ENCODE results near the gene SCFD2. TPM values are rescaled to one million over a fixed set of nuclear protein-coding genes. Genes with fewer than 3 reads are reported as not detected.

SCFD2 gene
- polyA plus RNA-seq, 1 of the 3 experiments (the other 2 are of a cell fraction): 14.1 TPM

DNA sequence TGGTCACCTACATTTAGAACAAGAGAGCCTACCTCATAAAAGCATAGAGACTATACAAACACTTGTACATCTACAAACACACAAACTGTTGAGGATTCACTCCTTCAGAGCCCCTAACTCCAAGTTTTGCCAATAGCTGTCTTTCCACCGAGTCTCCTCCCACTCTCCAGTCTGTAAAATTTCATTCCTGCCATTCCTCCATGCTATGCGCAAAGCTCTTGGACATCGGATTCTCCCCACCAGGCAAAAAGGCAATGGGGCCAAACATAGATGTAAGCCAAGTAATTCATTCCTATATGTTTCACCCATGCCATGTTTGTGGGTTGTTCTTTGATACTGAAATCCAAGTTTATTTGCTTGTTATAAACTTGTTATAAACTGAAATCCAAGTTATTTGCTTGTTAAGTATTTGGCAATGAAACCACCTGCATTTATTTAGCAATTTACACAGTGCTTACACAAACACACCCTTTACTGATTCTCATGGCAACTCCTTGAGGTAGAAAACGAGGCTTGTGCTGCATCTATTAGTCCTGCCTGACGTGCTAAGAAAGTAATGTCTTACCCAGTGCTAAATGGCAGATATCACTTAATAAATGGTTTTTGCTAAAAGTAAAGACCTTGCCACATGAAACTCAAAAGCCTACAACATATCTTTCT lies 91.1 kb downstream of the SCFD2 start:
- H3K4me3 ChIP-seq (ENCODE audit: low read depth in 2 of 2, low read length in 1 of 2): no peak overlapping the region
- no peak overlapping the region for H3K27ac ChIP-seq (ENCODE audit: low read depth in 2 of 2, low read length in 1 of 2)
- no peak for DNase-seq
- H3K4me2 ChIP-seq: no peak overlapping the region
- no peak overlapping the region for H3K9ac ChIP-seq
- H4K20me1 ChIP-seq (ENCODE audit: insufficient read depth): no peaks in the 10 kb centered on the region
- H3K4me1 ChIP-seq (ENCODE audit: control insufficient read depth in 1 of 2, insufficient read depth in 2 of 2, low read depth in 1 of 2, low read length in 1 of 2): no peaks in the 10 kb centered on the region
- POLR2A ChIA-PET: no interaction called here
- TF ChIP-seq FOXJ3 (CRISPR knock-in tag; IDR thresholded peaks at IDR 0.05) (no peak), RXRA (IDR thresholded peaks at IDR 0.05; ENCODE audit: borderline replicate concordance, low read depth) (no peak), POLR2AphosphoS5 (IDR thresholded peaks at IDR 0.05; ENCODE audit: low read depth, low read length) (no peak), RCOR1 (IDR thresholded peaks at IDR 0.05; ENCODE audit: low read length) (no peak), JUND (IDR thresholded peaks at IDR 0.05) (no peak), ELF1 (IDR thresholded peaks at IDR 0.05) (no peak), YY1 (IDR thresholded peaks at IDR 0.05; ENCODE audit: low read depth) (no peak), TCF12 (IDR thresholded peaks at IDR 0.05) (no peak), TAF1 (IDR thresholded peaks at IDR 0.05; ENCODE audit: borderline replicate concordance, low read depth, low read length) (no peak), EP300 (IDR thresholded peaks at IDR 0.05; ENCODE audit: borderline replicate concordance in 1 of 2, low read depth in 1 of 2, low read length in 1 of 2) (no peak), NFIC (IDR thresholded peaks at IDR 0.05; ENCODE audit: borderline replicate concordance) (no peak), EZH2phosphoT487 (IDR thresholded peaks at IDR 0.05; ENCODE audit: borderline replicate concordance, low read depth) (no peak), FOSL2 (IDR thresholded peaks at IDR 0.05; ENCODE audit: borderline replicate concordance, low read depth) (no peak), RAD21 (IDR thresholded peaks at IDR 0.05; ENCODE audit: low read length) (no peak), CHD2 (IDR thresholded peaks at IDR 0.05; ENCODE audit: low read length, partially characterized antibody) (no peak), TEAD4 (IDR thresholded peaks at IDR 0.05; ENCODE audit: borderline replicate concordance, insufficient read depth) (no peak)
- TF ChIP-seq, protein P1, sequence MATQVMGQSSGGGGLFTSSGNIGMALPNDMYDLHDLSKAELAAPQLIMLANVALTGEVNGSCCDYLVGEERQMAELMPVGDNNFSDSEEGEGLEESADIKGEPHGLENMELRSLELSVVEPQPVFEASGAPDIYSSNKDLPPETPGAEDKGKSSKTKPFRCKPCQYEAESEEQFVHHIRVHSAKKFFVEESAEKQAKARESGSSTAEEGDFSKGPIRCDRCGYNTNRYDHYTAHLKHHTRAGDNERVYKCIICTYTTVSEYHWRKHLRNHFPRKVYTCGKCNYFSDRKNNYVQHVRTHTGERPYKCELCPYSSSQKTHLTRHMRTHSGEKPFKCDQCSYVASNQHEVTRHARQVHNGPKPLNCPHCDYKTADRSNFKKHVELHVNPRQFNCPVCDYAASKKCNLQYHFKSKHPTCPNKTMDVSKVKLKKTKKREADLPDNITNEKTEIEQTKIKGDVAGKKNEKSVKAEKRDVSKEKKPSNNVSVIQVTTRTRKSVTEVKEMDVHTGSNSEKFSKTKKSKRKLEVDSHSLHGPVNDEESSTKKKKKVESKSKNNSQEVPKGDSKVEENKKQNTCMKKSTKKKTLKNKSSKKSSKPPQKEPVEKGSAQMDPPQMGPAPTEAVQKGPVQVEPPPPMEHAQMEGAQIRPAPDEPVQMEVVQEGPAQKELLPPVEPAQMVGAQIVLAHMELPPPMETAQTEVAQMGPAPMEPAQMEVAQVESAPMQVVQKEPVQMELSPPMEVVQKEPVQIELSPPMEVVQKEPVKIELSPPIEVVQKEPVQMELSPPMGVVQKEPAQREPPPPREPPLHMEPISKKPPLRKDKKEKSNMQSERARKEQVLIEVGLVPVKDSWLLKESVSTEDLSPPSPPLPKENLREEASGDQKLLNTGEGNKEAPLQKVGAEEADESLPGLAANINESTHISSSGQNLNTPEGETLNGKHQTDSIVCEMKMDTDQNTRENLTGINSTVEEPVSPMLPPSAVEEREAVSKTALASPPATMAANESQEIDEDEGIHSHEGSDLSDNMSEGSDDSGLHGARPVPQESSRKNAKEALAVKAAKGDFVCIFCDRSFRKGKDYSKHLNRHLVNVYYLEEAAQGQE (IDR thresholded peaks at IDR 0.05; ENCODE audit: low read depth, low read length): no peak
- TF ChIP-seq, protein P2, sequence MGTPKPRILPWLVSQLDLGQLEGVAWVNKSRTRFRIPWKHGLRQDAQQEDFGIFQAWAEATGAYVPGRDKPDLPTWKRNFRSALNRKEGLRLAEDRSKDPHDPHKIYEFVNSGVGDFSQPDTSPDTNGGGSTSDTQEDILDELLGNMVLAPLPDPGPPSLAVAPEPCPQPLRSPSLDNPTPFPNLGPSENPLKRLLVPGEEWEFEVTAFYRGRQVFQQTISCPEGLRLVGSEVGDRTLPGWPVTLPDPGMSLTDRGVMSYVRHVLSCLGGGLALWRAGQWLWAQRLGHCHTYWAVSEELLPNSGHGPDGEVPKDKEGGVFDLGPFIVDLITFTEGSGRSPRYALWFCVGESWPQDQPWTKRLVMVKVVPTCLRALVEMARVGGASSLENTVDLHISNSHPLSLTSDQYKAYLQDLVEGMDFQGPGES (IDR thresholded peaks at IDR 0.05; ENCODE audit: low read depth, low read length): no peak
- TF ChIP-seq, protein P3, sequence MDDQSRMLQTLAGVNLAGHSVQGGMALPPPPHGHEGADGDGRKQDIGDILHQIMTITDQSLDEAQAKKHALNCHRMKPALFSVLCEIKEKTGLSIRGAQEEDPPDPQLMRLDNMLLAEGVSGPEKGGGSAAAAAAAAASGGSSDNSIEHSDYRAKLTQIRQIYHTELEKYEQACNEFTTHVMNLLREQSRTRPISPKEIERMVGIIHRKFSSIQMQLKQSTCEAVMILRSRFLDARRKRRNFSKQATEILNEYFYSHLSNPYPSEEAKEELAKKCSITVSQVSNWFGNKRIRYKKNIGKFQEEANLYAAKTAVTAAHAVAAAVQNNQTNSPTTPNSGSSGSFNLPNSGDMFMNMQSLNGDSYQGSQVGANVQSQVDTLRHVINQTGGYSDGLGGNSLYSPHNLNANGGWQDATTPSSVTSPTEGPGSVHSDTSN (IDR thresholded peaks at IDR 0.05): no peak
- TF ChIP-seq, protein P4, sequence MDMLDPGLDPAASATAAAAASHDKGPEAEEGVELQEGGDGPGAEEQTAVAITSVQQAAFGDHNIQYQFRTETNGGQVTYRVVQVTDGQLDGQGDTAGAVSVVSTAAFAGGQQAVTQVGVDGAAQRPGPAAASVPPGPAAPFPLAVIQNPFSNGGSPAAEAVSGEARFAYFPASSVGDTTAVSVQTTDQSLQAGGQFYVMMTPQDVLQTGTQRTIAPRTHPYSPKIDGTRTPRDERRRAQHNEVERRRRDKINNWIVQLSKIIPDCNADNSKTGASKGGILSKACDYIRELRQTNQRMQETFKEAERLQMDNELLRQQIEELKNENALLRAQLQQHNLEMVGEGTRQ (IDR thresholded peaks at IDR 0.05; ENCODE audit: borderline replicate concordance, low read depth, low read length): no peak
- H2AFZ ChIP-seq (ENCODE audit: low read depth): no peak overlapping the region
- CTCF ChIA-PET: no interaction called here
- peaks cover 10% of the 10 kb centered on the region for H3F3A ChIP-seq (replicated peaks; ENCODE audit: insufficient read depth)
- H3K79me2 ChIP-seq (ENCODE audit: insufficient read depth): no peaks in the 10 kb centered on the region
- peaks cover 2 to 4% of the 10 kb centered on the region in 2 experiments for H3K36me3 ChIP-seq (replicated peaks in 1 of 2; ENCODE audit: control insufficient read depth in 1 of 2, insufficient read depth in 2 of 2, low read length in 1 of 2)
- no peaks in the 10 kb centered on the region for H3K9me3 ChIP-seq
- H3K27me3 ChIP-seq (ENCODE audit: insufficient read depth): no peaks in the 10 kb centered on the region
- no peaks in the 10 kb centered on the region for H3K9me2 ChIP-seq
- WGBS (ENCODE audit: low lambda C conversion rate): 92% methylated on average over 5 of the region's 5 CpGs
